HCT116 (cell line): ENCODE data around the gene FAIM2.

Experiments
- ATF3 ChIP-seq: IDR thresholded peaks from 2 replicates; pipeline ENCODE4 v1.6.1; 2012
- CBX3 ChIP-seq: IDR thresholded peaks from 2 replicates; pipeline ENCODE4 v1.6.1; 2012; ENCODE audit warnings: low read depth
- CTCF ChIP-seq, 3 experiments: fragments of 200-600 bp in 1 of 3; sonication (generic) in 1 of 3; IDR thresholded peaks in 2 of 3; conservative IDR thresholded peaks in 1 of 3; 2 replicates each; pipeline ENCODE4 v1.5.1; 2012 to 2017; ENCODE audit warnings: low read depth in 2 of 3, low read length in 2 of 3, antibody characterized with exemption in 1 of 3, borderline replicate concordance in 1 of 3, control low read depth in 1 of 3, mild to moderate bottlenecking in 1 of 3, mixed read lengths in 1 of 3, mixed run types in 1 of 3, moderate library complexity in 1 of 3; ENCODE audit not compliant: insufficient read depth in 1 of 3
- EZH2 ChIP-seq: fragments of 200-600 bp; sonication (generic); IDR thresholded peaks from 2 replicates; pipeline ENCODE4 v1.6.1; 2017; ENCODE audit warnings: antibody characterized with exemption, mixed run types
- EZH2phosphoT487 ChIP-seq: fragments of 200-600 bp; IDR thresholded peaks from 2 replicates; pipeline ENCODE4 v1.6.1; 2018; ENCODE audit warnings: antibody characterized with exemption, borderline replicate concordance
- MAX ChIP-seq: IDR thresholded peaks from 2 replicates; pipeline ENCODE4 v1.6.1; 2012
- POLR2A ChIP-seq: IDR thresholded peaks from 2 replicates; pipeline ENCODE4 v1.7.0; 2011; ENCODE audit warnings: borderline replicate concordance; ENCODE audit not compliant: insufficient read depth, insufficient read length; ENCODE audit errors: extremely low read depth
- POLR2AphosphoS5 ChIP-seq: IDR thresholded peaks from 2 replicates; pipeline ENCODE4 v1.6.1; 2011; ENCODE audit warnings: mild to moderate bottlenecking, low read depth, low read length, moderate library complexity
- RAD21 ChIP-seq: IDR thresholded peaks from 2 replicates; pipeline ENCODE4 v1.6.1; 2012; ENCODE audit warnings: low read depth, mild to moderate bottlenecking
- REST ChIP-seq: IDR thresholded peaks from 2 replicates; pipeline ENCODE4 v1.6.1; 2012; ENCODE audit warnings: low read depth
- SP1 ChIP-seq: IDR thresholded peaks from 2 replicates; pipeline ENCODE4 v1.6.1; 2012; ENCODE audit warnings: low read depth
- ZFX ChIP-seq: fragments of 450-650 bp; IDR thresholded peaks from 2 replicates; pipeline ENCODE4 v1.6.1; 2017

GRCh38 chr12:49867570-49868341 is 35.9 kb downstream of the FAIM2 start:
- TF ChIP-seq POLR2A (no peak), CTCF (IDR thresholded peaks at IDR 0.05 in 2 of 3, conservative IDR thresholded peaks at IDR 0.05 in 1 of 3; ENCODE audit: borderline replicate concordance in 1 of 3, insufficient read depth in 1 of 3, low read depth in 2 of 3, low read length in 2 of 3) (no peak), EZH2 (no peak), RAD21 (no peak), ZFX (no peak), SP1 (no peak), EZH2phosphoT487 (no peak), REST (no peak), MAX (no peak), POLR2AphosphoS5 (no peak), ATF3 (no peak), CBX3 (no peak)
